ENCODE results near the gene CGN. TPM values are rescaled to one million over a fixed set of nuclear protein-coding genes. Genes with fewer than 3 reads are reported as not detected.

Gene CGN
- total RNA-seq, 1 experiment from 2014 or later, result 30.9 TPM

GRCh38 chr1:151553659-151554058, 42.5 kb downstream of the CGN start:
- H3K27ac ChIP-seq (ENCODE audit: insufficient read length, low read depth, low read length), result no peak overlapping the region
- H3T11ph ChIP-seq (ENCODE audit: low read length), result no peak overlapping the region
- no peak overlapping the region for H2AK5ac ChIP-seq (ENCODE audit: insufficient read length, low read length)
- no peak overlapping the region for H2BK20ac ChIP-seq (ENCODE audit: low read depth, low read length, poor library complexity, severe bottlenecking)
- no peaks in the 10 kb centered on the region for H3K23me2 ChIP-seq (ENCODE audit: insufficient read length, low read depth, low read length, poor library complexity, severe bottlenecking)
- H3K9me3 ChIP-seq (ENCODE audit: control insufficient read depth, low read depth, low read length), result no peaks in the 10 kb centered on the region
- H3K27me3 Mint-ChIP-seq (ENCODE audit: low read depth), result no peaks in the 10 kb centered on the region
- H2BK12ac ChIP-seq (ENCODE audit: insufficient read length, low read depth, low read length), result no peak overlapping the region
- no peaks in the 10 kb centered on the region for H3K27me3 ChIP-seq (ENCODE audit: insufficient read depth, low read length)
- H3K14ac ChIP-seq (ENCODE audit: insufficient read depth, low read length), result no peak overlapping the region
- TF ChIP-seq CTCF (conservative IDR thresholded peaks at IDR 0.05), result no peak
- no peak overlapping the region for H3K4me2 ChIP-seq (ENCODE audit: insufficient read depth, insufficient read length, low read length)
- no peak overlapping the region for H2BK15ac ChIP-seq (ENCODE audit: low read depth, low read length)
- no peak overlapping the region for H2BK120ac ChIP-seq (ENCODE audit: low read depth, low read length, poor library complexity, severe bottlenecking)
- peaks cover 0 to 3% of the 10 kb centered on the region in 2 experiments; a peak in 1 of 5 replicates for H3K9me3 Mint-ChIP-seq
- no peak for DNase-seq
- H3K79me1 ChIP-seq (ENCODE audit: insufficient read depth, low read depth, low read length, poor library complexity, severe bottlenecking), result no peaks in the 10 kb centered on the region
- H3K9ac ChIP-seq (ENCODE audit: extremely low read depth, insufficient read length, low read length), result no peak overlapping the region
- no peak overlapping the region for H3K18ac ChIP-seq (ENCODE audit: insufficient read length, low read depth, low read length)
- no peak overlapping the region for H3K56ac ChIP-seq (ENCODE audit: insufficient read length, low read depth, low read length)
- H2BK5ac ChIP-seq (ENCODE audit: insufficient read length, low read length), result no peak overlapping the region
- no peak overlapping the region for H3K4ac ChIP-seq (ENCODE audit: low read depth, low read length)
- WGBS (ENCODE audit: extremely low coverage, insufficient read length, low lambda C conversion rate), result no CpG with 5 or more reads among the region's 4 CpGs
- H3K23ac ChIP-seq (ENCODE audit: insufficient read length, low read depth, low read length), result no peak overlapping the region
- H3K4me1 Mint-ChIP-seq, result peaks cover 12% of the 10 kb centered on the region in 2 experiments
- H4K5ac ChIP-seq (ENCODE audit: insufficient read length, low read depth, low read length), result no peak overlapping the region
- peaks cover 0 to 7% (median 3%) of the 10 kb centered on the region in 3 experiments; a peak in 2 of 7 replicates for H3K36me3 Mint-ChIP-seq (ENCODE audit: insufficient read depth in 1 of 3, low read depth in 3 of 3)
- no peak overlapping the region for H4K91ac ChIP-seq (ENCODE audit: insufficient read length, low read depth, low read length)
- no peak overlapping the region for H3K4me3 Mint-ChIP-seq
- H4K8ac ChIP-seq (replicated peaks; ENCODE audit: insufficient read length, low read depth, low read length), result no peak overlapping the region
- no peaks in the 10 kb centered on the region for H3K4me1 ChIP-seq (ENCODE audit: insufficient read depth, low read length)
- no peak overlapping the region for H2AFZ ChIP-seq (ENCODE audit: low read length)
- no peaks in the 10 kb centered on the region; the same call in 1 of the 2 replicates for H3K79me2 ChIP-seq (ENCODE audit: insufficient read depth, low read length)
- no peaks in the 10 kb centered on the region for H4K20me1 ChIP-seq (ENCODE audit: control insufficient read depth, insufficient read depth, insufficient read length)
- 0 out of 7 replicates have a peak overlapping the region, but pooled peaks of 1 of the 3 experiments have one; percentile 29 for H3K27ac Mint-ChIP-seq
